GM21717 (cell line): Measurements from ENCODE around the gene UHMK1.
"Not testable (repeated sequence)": the region's sequence is repeated elsewhere in the genome, so short reads cannot be mapped to it uniquely, and the experiment has no call there.

Experiments
- ATAC-seq: cut with Tn5 transposase; IDR thresholded peaks from one replicate; pipeline ENCODE4 v1.9.1; 2021; ENCODE audit warnings: mild to moderate bottlenecking, moderate library complexity; ENCODE audit not compliant: unreplicated experiment

UHMK1 gene

DNA sequence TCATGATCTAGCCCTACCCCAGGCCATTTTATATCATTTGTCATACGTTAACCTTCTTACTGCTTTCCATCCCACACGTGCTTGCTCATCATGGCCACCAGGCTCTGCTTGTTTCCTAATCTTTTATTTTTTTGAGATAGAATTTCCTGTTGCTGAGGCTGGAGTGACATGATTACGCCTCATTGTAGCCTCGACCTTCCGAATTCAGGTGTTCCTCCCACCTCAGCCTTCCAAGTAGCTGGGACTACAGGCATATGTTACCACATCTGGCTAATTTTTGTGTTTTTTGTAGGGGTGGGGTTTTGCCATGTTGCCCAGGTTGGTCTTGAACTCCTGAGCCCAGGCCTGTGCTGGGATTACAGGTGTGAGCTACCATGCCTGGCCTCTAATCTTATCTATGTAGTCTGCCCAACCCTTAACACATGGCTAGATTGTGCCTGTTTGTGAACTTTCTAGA lies 67.2 kb downstream of the UHMK1 start:
- ATAC-seq: no peak

- ATAC-seq: no peak
Observed at GRCh38 chr1:162565460-162565859, 67.8 kb downstream of the UHMK1 start.

- ATAC-seq: no peak
Observed at GRCh38 chr1:162566870-162567269, 69.3 kb downstream of the UHMK1 start.

DNA sequence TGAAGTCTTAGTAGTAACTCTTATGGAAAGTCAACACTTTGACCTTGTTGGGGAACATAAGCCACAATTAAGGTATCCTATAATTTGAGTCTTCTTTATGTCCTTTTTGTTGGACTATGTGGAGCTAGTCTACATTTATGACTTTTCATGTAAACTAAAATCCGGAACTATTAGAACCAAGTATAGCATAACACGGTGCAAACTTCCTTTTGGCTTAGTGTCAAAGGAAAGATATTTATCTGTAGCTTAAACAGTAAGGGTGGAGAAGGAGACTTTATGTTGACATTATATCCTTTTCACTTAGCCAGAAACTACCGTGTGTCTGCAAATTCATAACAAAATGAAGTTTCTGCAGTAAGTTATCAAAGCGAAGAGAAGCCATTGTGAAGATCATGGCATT lies 71.2 kb downstream of the UHMK1 start:
- ATAC-seq: no peak

DNA sequence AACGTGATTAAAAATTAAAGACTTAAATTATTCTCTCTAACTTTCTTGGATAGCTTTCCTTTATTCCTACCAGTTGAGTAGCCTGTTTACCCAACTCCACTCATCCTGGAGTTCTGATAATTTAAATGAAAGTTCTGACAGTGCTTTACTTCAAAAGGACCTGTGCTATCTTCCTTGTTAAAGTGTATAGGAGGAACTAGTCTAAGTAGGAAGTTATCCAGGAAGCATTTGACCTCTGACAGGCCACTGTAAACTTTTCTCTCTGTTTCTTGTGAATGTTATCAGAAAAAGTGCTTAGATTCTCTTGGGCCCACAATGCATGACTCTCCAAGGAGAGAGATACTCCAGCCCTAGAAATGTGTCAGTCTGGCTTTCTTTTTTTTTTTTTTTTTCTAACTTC lies 73.1 kb downstream of the UHMK1 start:
- no peak for ATAC-seq

DNA sequence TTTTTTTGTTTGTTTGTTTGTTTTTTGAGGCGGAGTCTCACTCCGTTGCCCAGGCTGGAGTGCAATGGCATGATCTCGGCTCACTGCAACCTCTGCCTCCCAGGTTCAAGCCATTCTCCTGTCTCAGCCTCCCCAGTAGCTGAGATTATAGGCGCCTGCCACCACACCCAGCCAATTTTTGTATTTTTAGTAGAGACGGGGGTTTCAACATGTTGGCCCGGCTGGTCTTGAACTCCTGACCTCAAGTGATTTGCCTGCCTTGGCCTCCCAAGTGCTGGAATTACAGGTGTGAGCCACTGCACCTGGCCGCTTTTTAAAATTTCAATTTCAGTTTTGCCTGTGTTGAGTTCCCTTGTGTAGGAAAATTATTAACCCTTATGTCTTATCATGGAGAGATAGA lies 73.5 kb downstream of the UHMK1 start:
- not testable (repeated sequence) for ATAC-seq

GRCh38 chr1:162571696-162572095 lies 74.1 kb downstream of the UHMK1 start:
- no peak for ATAC-seq

- no peak for ATAC-seq
Observed at GRCh38 chr1:162573136-162573535, 75.5 kb downstream of the UHMK1 start.

DNA sequence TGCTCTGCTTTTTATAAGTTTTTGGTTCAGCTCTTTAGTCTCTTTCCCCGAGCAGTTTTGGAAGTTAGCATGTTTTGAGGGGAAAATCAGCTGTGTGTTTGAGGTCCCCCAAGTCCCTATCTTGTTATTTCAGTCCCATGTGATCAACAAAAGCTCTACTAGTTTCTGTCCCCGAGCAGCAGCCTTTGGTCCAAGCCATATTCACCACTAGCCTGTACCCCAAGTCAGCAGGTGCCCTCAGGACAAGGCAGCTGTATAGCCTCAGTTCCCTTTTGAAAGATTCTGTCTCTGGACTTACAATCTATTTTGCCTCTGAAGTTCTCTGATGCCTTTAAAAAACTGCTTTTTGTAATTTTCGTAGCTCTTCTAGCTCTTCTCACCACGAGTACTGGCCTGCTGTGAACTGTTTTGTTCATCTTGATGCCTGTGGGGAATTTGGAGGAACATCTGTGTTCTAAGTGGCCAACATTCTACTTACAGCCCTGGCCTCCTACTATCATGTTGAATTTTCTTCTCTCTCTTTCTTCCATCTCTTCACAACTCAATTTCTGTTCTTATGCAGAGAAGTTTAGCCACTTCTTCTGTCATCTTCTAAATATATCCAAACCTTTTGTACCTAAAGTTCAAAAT lies 80.6 kb downstream of the UHMK1 start:
- ATAC-seq: no peak

DNA sequence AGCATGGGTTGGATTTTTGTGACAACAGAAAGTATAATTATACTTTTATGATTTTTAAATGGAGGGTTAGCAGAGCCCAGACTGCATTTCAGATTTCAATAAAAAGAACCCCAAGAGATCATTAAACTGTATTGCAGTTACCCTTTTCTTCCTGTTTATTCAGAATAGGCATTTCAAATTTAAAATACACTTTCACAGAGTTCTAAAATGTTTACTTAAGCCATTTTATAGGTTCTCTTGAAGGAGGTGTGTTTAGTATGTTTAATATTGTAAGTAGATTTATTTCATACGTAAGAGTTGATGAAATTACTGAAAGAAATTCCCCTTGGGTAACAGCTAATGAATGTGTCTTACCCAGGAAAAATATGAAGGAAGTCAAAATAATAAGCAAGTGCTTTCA lies 81.3 kb downstream of the UHMK1 start:
- no peak for ATAC-seq
